C4-2B (cell line): Measurements from ENCODE around the gene ARSB.

ENCODE experiments used
- ZFX ChIP-seq: fragments of 450-650 bp; IDR thresholded peaks from 2 replicates; pipeline ENCODE4 v1.6.1; 2017
- TF ChIP-seq, protein P1 (sequence below): fragments of 450-650 bp; conservative IDR thresholded peaks from 2 replicates; pipeline ENCODE4 v1.5.1; 2017; ENCODE audit warnings: mild to moderate bottlenecking

DNA sequence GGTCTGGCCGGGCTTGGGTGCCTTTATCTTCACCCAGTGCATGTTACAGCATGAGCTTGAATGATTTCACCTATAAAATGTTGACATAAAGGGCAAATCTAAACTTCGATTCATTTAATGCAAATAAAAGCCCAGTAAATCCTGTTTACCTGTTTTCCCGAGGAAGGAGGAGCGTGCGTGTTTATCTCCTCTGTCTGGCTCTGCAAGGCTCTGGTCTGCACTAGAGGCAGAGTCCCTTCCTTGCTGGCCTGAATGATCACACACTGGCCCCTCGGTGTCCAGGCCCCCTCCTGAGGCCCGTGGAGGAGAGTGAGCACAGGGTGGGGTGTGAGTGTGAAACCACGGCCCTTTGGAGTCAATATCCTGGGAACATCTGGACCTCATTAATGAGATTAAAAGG lies 211.5 kb downstream of the ARSB start:
- TF ChIP-seq, protein P1, sequence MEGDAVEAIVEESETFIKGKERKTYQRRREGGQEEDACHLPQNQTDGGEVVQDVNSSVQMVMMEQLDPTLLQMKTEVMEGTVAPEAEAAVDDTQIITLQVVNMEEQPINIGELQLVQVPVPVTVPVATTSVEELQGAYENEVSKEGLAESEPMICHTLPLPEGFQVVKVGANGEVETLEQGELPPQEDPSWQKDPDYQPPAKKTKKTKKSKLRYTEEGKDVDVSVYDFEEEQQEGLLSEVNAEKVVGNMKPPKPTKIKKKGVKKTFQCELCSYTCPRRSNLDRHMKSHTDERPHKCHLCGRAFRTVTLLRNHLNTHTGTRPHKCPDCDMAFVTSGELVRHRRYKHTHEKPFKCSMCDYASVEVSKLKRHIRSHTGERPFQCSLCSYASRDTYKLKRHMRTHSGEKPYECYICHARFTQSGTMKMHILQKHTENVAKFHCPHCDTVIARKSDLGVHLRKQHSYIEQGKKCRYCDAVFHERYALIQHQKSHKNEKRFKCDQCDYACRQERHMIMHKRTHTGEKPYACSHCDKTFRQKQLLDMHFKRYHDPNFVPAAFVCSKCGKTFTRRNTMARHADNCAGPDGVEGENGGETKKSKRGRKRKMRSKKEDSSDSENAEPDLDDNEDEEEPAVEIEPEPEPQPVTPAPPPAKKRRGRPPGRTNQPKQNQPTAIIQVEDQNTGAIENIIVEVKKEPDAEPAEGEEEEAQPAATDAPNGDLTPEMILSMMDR = no peak
- TF ChIP-seq ZFX = no peak
